Parathyroid adenoma (tissue), 2 donors: ENCODE measurements around the gene MED13L.

Experiments used
- H2AFZ ChIP-seq: fragments of 300-600 bp; sonication (generic); one replicate; pipeline ENCODE4 v1.7.0; 2017; ENCODE audit warnings: antibody characterized with exemption, mild to moderate bottlenecking
- H3K27ac ChIP-seq: fragments of 300-600 bp; sonication (generic); one replicate; pipeline ENCODE4 v1.7.0; 2017
- H3K27me3 ChIP-seq: fragments of 300-600 bp; sonication (generic); one replicate; pipeline ENCODE4 v1.7.0; 2017; ENCODE audit warnings: low read length; ENCODE audit not compliant: control insufficient read depth, insufficient read depth
- H3K36me3 ChIP-seq: fragments of 300-600 bp; sonication (generic); one replicate; pipeline ENCODE4 v1.7.0; 2017; ENCODE audit warnings: low read length; ENCODE audit not compliant: control insufficient read depth, insufficient read depth
- H3K4me1 ChIP-seq: fragments of 300-600 bp; sonication (generic); one replicate; pipeline ENCODE4 v1.7.0; 2017; ENCODE audit warnings: control low read depth
- H3K4me2 ChIP-seq: fragments of 300-600 bp; sonication (generic); one replicate; pipeline ENCODE4 v1.7.0; 2017; ENCODE audit warnings: low read length
- H3K4me3 ChIP-seq: fragments of 300-600 bp; sonication (generic); one replicate; pipeline ENCODE4 v1.7.0; 2017; ENCODE audit warnings: low read depth, low read length
- H3K79me2 ChIP-seq: fragments of 300-600 bp; sonication (generic); one replicate; pipeline ENCODE4 v1.7.0; 2017; ENCODE audit warnings: control low read depth
- H3K9ac ChIP-seq: fragments of 300-600 bp; sonication (generic); one replicate; pipeline ENCODE4 v1.7.0; 2017; ENCODE audit warnings: mild to moderate bottlenecking
- H3K9me3 ChIP-seq: fragments of 300-600 bp; sonication (generic); one replicate; pipeline ENCODE4 v1.7.0; 2017; ENCODE audit warnings: low read length; ENCODE audit not compliant: control insufficient read depth
- CTCF ChIP-seq: fragments of 300-600 bp; sonication (generic); IDR thresholded peaks from one replicate; pipeline ENCODE4 v1.7.0; 2017; ENCODE audit warnings: antibody characterized with exemption, mild to moderate bottlenecking
- donor health status: primary hyperparathyroidism.

Gene MED13L

GRCh38 chr12:116274551-116275375 is 2.7 kb downstream of the MED13L start:
- Histone ChIP-seq H3K4me2 (no peak overlapping the region), H3K27me3 (no peaks in the 10 kb centered on the region), H3K9ac (no peak overlapping the region), H3K9me3 (no peaks in the 10 kb centered on the region), H3K36me3 (no peaks in the 10 kb centered on the region), H2AFZ (no peak overlapping the region), H3K27ac (no peak overlapping the region), H3K4me1 (peaks cover 6% of the 10 kb centered on the region), H3K4me3 (no peak overlapping the region), H3K79me2 (peaks cover 42% of the 10 kb centered on the region)
- TF ChIP-seq CTCF: no peak

DNA sequence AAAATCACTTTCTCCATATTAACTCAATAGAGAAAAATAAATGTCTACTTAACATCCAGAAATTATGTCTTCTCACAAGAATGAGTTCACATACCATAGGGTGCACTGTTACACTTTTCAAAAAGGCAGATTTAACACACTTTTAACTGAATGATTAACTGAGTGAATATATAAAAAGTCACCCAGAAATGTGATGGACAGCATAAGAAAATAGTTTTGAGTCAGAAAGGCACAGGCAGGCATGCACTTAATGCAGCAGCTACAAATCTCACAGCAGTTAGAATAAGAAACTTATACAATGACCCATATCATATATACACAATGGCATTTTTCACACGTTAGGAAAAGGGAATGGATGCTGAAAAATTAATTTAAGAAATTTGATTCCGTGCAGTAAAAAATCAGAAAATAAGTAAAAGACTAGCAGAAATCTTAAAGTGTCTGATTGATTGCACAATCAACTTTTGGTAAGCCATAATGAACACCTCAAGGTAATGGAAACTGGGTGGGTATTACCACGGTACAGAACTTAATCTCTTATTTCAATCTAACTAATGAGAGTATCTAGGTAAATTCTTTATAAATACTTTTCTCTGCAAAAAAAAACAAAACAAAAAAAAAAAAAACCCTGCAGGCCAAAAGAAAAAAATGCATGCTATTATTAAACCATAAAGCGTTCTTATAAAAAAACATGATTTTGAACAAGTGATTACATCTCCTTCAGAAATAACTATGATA is 3.5 kb downstream of the MED13L start:
- Histone ChIP-seq H3K36me3 (no peaks in the 10 kb centered on the region), H3K27ac (no peak overlapping the region), H3K9ac (no peak overlapping the region), H3K4me3 (no peak overlapping the region), H3K9me3 (no peaks in the 10 kb centered on the region), H3K4me2 (no peak overlapping the region), H3K4me1 (peaks cover 6% of the 10 kb centered on the region), H2AFZ (no peak overlapping the region), H3K27me3 (no peaks in the 10 kb centered on the region), H3K79me2 (peaks cover 46% of the 10 kb centered on the region)
- no peak for TF ChIP-seq CTCF

DNA sequence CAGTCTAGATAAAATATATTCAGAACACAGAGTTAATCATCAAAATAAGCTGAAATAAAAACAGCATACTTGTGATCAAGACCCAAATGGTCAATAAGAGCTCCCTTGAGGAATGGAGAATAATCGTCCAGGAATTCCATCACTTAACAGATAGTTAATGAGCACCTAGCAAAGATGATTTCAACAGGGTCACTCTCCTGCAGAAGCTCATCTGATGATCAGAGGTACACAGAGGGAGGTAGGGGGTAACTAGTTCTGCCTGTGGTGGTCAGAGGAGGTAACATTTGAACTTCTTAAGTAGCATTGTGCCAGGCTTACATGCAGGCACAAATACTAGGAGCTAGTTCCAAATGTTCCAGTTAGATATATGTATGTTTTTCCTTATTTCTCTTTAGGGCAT is 9.5 kb downstream of the MED13L start:
- Histone ChIP-seq H3K27me3 (no peaks in the 10 kb centered on the region), H3K79me2 (peaks cover 37% of the 10 kb centered on the region), H3K36me3 (no peaks in the 10 kb centered on the region), H2AFZ (no peak overlapping the region), H3K9me3 (no peaks in the 10 kb centered on the region), H3K4me2 (no peak overlapping the region), H3K4me1 (peaks cover 21% of the 10 kb centered on the region), H3K27ac (no peak overlapping the region), H3K4me3 (no peak overlapping the region), H3K9ac (no peak overlapping the region)
- TF ChIP-seq CTCF: no peak

DNA sequence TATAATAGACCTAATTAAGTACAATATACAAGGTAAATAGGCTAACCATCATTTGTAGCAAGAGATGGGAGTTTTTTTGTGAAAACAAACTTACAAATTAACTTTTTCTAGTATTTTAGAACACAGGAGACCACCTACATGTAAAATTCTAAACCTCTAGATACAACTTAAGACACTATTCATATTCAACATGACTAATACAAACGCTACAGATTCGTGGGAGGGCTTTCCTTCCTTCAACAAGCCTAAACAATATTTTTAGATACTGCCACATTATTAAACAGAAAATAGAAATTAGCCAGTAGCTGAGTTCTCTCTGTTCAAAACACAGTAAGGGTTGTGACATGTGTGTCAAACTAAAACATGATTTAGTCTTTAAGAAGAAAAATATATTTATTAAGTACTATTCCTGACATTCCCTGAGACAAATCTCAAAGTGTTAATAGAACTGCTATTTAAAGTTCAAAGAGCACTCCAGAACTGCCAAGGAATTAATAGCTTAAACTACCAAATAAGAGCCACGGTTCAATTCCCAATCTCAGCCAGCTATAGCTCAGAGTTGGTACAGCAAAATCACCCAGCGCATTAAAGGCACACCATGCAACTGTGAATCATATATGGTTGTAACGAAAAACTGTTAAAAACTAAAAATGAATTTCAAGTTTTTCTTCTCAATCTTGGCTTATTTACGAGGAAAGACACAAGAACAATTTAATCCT is 10.7 kb downstream of the MED13L start:
- Histone ChIP-seq H3K4me3 (no peak overlapping the region), H3K27me3 (no peaks in the 10 kb centered on the region), H3K9me3 (no peaks in the 10 kb centered on the region), H2AFZ (no peak overlapping the region), H3K27ac (no peak overlapping the region), H3K4me2 (no peak overlapping the region), H3K36me3 (no peaks in the 10 kb centered on the region), H3K79me2 (peaks cover 28% of the 10 kb centered on the region), H3K4me1 (peaks cover 21% of the 10 kb centered on the region), H3K9ac (no peak overlapping the region)
- no peak for TF ChIP-seq CTCF
